GM23338 (cell line): ENCODE results near the gene OR10R2.

ENCODE experiments used
- CREB1 ChIP-seq: fragments of 250-450 bp; sonication (Bioruptor Pico); IDR thresholded peaks from 2 replicates; pipeline ENCODE4 v1.5.0; 2020; ENCODE audit warnings: low read depth, mild to moderate bottlenecking, moderate library complexity
- CTCF ChIP-seq, 2 experiments: fragments of 200-600 bp in 1 of 2; sonication (generic) in 1 of 2; conservative IDR thresholded peaks; 2 replicates each; pipeline versions ENCODE4 v1.5.1 to v1.6.1; 2016 to 2017; ENCODE audit warnings: antibody characterized with exemption in 2 of 2, low read depth in 2 of 2, mild to moderate bottlenecking in 2 of 2, moderate library complexity in 1 of 2
- ETS1 ChIP-seq: IDR thresholded peaks from 2 replicates; pipeline ENCODE4 v1.6.1; 2016; ENCODE audit warnings: antibody characterized with exemption
- EZH2 ChIP-seq: fragments of 200-600 bp; sonication (generic); IDR thresholded peaks from one replicate; pipeline ENCODE4 v1.8.0; 2017; ENCODE audit warnings: antibody characterized with exemption, mild to moderate bottlenecking, low read depth; ENCODE audit not compliant: unreplicated experiment
- EZH2phosphoT487 ChIP-seq: fragments of 200-600 bp; sonication (generic); IDR thresholded peaks from one replicate; pipeline ENCODE4 v1.8.1; 2018; ENCODE audit warnings: antibody characterized with exemption; ENCODE audit not compliant: unreplicated experiment
- JUNB ChIP-seq: IDR thresholded peaks from one replicate; pipeline ENCODE4 v1.6.1; 2016; ENCODE audit warnings: antibody characterized with exemption; ENCODE audit not compliant: unreplicated experiment
- POLR2AphosphoS5 ChIP-seq: IDR thresholded peaks from 2 replicates; pipeline ENCODE4 v1.6.1; 2016; ENCODE audit warnings: antibody characterized with exemption, low read depth
- REST ChIP-seq: IDR thresholded peaks from one replicate; pipeline ENCODE4 v1.6.1; 2018; ENCODE audit warnings: antibody characterized with exemption; ENCODE audit not compliant: unreplicated experiment
- STAT1 ChIP-seq: IDR thresholded peaks from one replicate; pipeline ENCODE4 v1.6.1; 2016; ENCODE audit warnings: antibody characterized with exemption; ENCODE audit not compliant: unreplicated experiment
- ZNF462 ChIP-seq: fragments of 250-450 bp; sonication (Bioruptor Pico); IDR thresholded peaks from 2 replicates; pipeline ENCODE4 v1.5.0; 2020; ENCODE audit warnings: mild to moderate bottlenecking, moderate library complexity

DNA sequence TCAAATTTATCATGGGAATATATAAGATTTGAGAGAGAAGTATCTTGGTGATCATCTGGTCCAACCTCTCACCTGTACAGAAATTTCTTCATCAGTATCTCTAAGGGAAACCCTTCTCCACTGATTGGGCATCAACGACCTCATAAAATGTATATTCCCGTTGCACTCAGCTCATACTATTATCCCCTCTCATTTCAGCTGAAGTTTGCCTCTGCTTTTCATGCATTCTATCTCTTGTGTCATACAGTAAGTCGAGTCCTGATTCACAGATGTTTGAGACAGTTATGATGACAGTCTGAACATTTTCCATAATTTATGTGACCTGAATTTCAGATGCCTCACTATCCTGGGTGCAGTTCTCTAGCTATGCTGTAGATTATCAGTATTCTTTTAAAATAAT lies 21.0 kb downstream of the OR10R2 start:
- TF ChIP-seq CTCF (conservative IDR thresholded peaks at IDR 0.05; ENCODE audit: low read depth in 2 of 2) (no peak), REST (no peak), ETS1 (no peak), EZH2phosphoT487 (no peak), POLR2AphosphoS5 (no peak), CREB1 (CRISPR knock-in tag) (no peak), EZH2 (no peak), STAT1 (no peak), ZNF462 (CRISPR knock-in tag) (no peak), JUNB (no peak)
